Measurements from ENCODE around the gene PRICKLE1.

- TF ChIP-seq CTCF (conservative IDR thresholded peaks at IDR 0.05; ENCODE audit: low read length) (no peak), EZH2phosphoT487 (IDR thresholded peaks at IDR 0.05; ENCODE audit: borderline replicate concordance, low read depth, low read length) (no peak)
These were observed 20.1 kb upstream of the PRICKLE1 start for GRCh38 chr12:42609605-42610004.
